Fibroblast of the aortic adventitia (primary cell): ENCODE results near the gene USP21. TPM values are rescaled to one million over a fixed set of nuclear protein-coding genes. Genes with fewer than 3 reads are reported as not detected.

ENCODE experiments used
- DNase-seq: peaks from one replicate; pipeline ENCODE4 v3.0.0-alpha.2; 2010; ENCODE audit warnings: low read depth
- H3K4me3 ChIP-seq: 2 replicates; pipeline ENCODE4 v1.5.1; 2011; ENCODE audit warnings: low read depth, mild to moderate bottlenecking, control low read depth, low read length, moderate library complexity
- total RNA-seq: library from RNA; depleted of rRNA; stranded (reverse); fragments of >200 nt; gene quantifications from 2 replicates; pipeline ENCODE4 v1.2.3, GENCODE V29; 2012; ENCODE audit warnings: low replicate concordance
- TF ChIP-seq, protein P1 (sequence below): IDR thresholded peaks from 2 replicates; pipeline ENCODE4 v1.5.1; 2011; ENCODE audit warnings: mild to moderate bottlenecking, low read length, control low read depth, inconsistent platforms; ENCODE audit not compliant: insufficient read depth

The USP21 gene
- total RNA-seq, 1 donor: 11.6 TPM

DNA sequence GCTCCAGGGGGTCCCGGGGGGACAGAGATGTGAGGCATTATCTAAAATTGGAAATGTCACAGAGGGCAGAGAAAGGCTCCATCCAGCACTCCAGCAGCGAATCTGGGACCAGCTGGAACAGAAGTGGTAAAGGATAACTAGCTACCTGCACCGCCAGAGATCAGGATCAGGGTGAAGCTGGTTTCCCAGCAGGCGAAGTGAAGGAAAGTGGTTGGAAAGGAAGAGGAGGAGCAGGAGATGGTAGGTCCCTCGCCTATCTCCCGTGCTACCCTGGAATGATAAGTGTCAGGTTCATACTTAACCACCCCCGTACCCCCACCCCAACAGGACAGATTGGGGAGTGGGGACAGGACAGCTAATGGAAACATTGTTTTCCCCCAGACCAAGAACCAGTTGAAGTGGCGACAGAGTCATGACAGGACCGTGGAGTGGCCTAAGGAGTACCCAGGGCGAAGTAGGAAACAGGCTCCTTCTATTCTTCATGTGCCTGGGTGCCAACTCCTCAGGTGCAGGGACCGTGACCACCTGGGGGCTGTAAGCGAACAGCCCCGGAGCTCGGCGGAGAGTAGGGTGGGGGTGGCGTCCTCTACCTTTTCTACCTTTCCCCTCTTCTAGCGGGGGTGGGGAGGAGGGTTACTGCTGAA, 17.3 kb downstream of the USP21 start:
- TF ChIP-seq, protein P1, sequence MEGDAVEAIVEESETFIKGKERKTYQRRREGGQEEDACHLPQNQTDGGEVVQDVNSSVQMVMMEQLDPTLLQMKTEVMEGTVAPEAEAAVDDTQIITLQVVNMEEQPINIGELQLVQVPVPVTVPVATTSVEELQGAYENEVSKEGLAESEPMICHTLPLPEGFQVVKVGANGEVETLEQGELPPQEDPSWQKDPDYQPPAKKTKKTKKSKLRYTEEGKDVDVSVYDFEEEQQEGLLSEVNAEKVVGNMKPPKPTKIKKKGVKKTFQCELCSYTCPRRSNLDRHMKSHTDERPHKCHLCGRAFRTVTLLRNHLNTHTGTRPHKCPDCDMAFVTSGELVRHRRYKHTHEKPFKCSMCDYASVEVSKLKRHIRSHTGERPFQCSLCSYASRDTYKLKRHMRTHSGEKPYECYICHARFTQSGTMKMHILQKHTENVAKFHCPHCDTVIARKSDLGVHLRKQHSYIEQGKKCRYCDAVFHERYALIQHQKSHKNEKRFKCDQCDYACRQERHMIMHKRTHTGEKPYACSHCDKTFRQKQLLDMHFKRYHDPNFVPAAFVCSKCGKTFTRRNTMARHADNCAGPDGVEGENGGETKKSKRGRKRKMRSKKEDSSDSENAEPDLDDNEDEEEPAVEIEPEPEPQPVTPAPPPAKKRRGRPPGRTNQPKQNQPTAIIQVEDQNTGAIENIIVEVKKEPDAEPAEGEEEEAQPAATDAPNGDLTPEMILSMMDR: no peak
- H3K4me3 ChIP-seq: peak overlapping the region; percentile 99
- DNase-seq: no peak

DNA sequence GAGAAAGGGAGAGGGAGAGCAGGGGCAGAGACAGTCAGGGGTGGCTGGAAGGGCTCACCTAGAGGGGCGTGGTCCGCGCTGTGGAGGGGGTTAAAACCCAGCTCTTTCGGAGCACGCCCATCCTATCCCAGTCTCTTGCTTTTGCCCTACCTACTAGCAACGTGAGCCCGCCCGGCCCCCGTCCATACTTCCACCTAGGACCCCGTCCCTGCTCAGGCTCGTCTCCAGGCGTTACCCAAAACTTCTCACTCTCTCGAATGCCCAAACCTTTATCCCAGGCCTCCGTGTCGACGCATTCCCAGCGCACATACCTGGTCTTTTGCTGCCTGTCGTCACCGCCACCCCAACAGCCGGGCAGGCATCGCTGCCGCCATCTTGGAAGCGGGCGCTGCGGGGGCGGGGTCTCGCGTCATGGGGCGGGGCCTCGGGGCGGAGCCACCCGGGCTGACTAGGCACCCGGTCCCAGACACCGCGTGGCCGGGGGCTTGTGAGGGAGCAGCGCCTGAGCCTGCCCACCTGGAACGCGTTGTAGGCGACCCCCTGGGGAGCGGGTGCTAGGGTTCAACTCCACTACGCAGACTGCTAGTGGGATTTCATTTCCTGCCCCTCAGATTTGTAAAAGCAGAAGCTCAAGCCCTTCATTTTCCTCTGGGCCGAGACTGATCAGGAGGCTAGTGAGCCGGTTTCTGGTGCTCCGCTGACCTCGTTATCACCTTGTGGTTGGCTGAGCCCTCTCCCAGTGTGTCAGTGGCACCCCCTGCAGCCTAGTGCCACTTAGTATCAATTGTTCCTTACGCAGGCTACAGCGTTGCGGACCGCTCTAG, 18.0 kb downstream of the USP21 start, which contains the start of gene B4GALT3:
B4GALT3 (minus strand) TSS at position 396 of the 824 bp plus-strand sequence. CDS start 1,447 bp downstream, outside the sequence.
- peak within 1 kb of the TSS; percentile 99 for H3K4me3 ChIP-seq
- peak; percentile 62 for DNase-seq
- TF ChIP-seq, protein P1: no peak

DNA sequence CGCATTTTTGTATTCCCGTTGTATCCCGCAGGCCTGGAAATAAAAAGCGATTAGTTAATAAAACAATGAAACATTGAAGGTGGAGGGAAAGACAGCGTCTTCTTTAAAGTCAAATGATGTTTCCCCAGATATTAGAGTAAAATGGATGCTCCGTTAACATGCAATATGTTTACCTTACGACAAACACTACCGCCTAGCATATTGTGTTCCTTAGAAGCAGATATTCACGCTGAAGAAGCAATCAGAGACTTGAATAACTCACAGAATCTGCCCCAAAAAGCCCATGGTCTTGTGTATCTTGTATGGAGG, 18.6 kb downstream of the USP21 start:
- TF ChIP-seq, protein P1: no peak
- no peak overlapping the region for H3K4me3 ChIP-seq
- no peak for DNase-seq

GRCh38 chr1:161179698-161180097, 20.4 kb downstream of the USP21 start:
- DNase-seq: no peak
- no peak overlapping the region for H3K4me3 ChIP-seq
- TF ChIP-seq, protein P1: no peak

GRCh38 chr1:161180639-161181038, 21.3 kb downstream of the USP21 start:
- TF ChIP-seq, protein P1: peak; percentile 36
- no peak overlapping the region for H3K4me3 ChIP-seq
- peak; percentile 27 for DNase-seq

GRCh38 chr1:161182214-161182613, 22.9 kb downstream of the USP21 start:
- TF ChIP-seq, protein P1: no peak
- DNase-seq: peak; percentile 57
- H3K4me3 ChIP-seq: no peak overlapping the region
